ENCODE measurements around the gene ZFPL1. TPM values are rescaled to one million over a fixed set of nuclear protein-coding genes. Genes with fewer than 3 reads are reported as not detected.

The ZFPL1 gene
- 33.3 and 34.7 TPM in 2 replicates for total RNA-seq

DNA sequence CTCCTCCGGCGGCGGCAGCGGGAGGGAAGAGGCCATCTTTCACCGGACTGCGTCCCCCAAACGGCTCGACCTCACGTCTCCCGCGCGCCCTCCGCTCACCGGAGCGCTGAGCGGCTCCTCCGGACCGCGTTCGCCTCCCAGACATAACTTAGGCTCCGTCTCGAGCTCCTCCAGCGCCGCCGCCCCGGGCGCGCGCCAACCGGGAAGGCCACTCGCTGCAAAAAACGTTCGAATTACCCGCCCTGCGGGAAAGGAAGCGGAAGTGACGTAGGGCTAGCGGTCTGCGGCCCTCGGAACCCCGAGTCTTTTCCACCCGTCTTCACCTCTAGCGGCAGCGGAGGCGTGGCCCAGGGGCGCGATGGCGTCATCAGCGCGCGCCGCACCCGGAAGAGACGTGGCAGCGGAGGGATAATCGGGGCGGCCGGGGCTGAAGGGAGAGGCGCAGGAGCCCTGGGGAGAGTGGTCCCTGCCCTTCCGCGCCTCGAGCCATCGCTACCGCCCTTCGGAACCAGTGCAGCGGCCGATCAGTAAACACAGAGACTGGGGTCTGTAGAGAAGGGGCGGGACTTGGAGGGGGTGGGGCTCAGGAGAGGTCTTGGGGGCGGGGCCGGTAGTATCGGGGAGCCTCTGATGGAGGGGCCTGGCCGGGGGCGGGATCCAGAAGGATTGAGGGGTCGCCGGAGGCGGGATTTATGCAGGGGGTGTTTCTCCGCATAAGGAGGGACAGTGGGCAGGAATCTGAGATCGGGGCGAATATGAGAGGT, at the start of gene ZFPL1, which contains the start of gene CDCA5:
Gene ZFPL1, plus strand, starts transcription at position 389 of the 764 bp plus-strand sequence. CDS start 477 bp downstream, outside the sequence.
Gene CDCA5, minus strand, starts transcription at position 207 of the 764 bp plus-strand sequence. Its CDS starts 62 bp downstream, at position 145.
- Mint-ChIP-seq H3K36me3 (ENCODE audit: low read depth) (peaks cover 62% of the 10 kb centered on the region), H3K27ac (peak within 1 kb of the TSS; percentile 99), H3K4me1 (peaks cover 46% of the 10 kb centered on the region), H3K4me3 (peak within 1 kb of the TSS; percentile 99), H3K9me3 (no peaks in the 10 kb centered on the region), H3K27me3 (peaks cover 2% of the 10 kb centered on the region)
- DNase-seq = peak; percentile 100
- intact Hi-C loops (cut with micrococcal nuclease) = loop anchor here (1.0 kb wide), 6 partner anchors 12 to 70 kb away; partner anchors contain the start of genes ARL2, FAU, MRPL49 and SNX15

DNA sequence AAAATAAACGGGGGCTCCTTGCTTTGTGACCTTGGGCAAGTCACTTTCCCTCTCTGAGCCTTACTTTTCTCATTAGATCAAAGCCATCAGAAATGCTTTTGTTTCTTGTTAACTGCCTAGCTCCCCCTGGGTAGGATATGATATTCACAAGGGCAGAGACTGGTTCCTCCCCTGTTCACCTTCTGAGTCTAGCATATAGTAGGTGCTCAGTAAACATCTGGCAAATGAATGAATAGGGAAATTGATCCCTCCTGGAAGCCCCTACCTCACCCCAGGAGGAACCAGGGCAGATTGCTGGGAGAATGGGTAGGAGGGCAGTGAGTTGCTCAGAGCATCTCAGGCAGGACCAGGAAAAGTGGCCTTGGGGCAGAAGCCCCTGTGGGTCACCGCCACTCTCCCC, 49.6 kb upstream of the ZFPL1 start:
- intact Hi-C loops (cut with micrococcal nuclease) = no loop called here
- H3K27me3 Mint-ChIP-seq = no peaks in the 10 kb centered on the region

DNA sequence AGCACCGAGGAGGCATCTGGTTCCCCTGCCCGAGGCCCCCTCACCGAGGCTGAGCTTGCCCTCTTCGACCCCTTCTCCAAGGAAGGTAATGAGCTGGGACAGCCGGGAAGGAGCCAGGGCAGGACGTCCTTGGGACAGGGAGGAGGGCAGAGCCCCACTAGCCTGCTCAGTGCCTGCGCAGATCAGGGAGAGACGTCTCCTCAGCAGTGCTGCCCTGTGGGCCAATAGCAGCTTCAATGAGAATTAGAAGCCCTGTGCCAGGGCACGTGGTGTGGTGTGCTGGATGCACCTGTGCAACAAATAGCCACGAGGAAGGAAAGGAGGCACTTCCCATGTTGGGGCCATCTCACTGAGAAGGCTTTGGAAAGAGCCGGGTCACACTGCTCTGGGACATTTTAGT, 48.4 kb upstream of the ZFPL1 start:
- Mint-ChIP-seq H3K27ac (no peak overlapping the region), H3K36me3 (ENCODE audit: low read depth) (peaks cover 14% of the 10 kb centered on the region), H3K27me3 (no peaks in the 10 kb centered on the region), H3K9me3 (no peaks in the 10 kb centered on the region), H3K4me3 (no peak overlapping the region), H3K4me1 (peaks cover 4% of the 10 kb centered on the region)
- no peak for DNase-seq
- intact Hi-C loops (cut with micrococcal nuclease) = no loop called here

More for the DNA sequence above, 49.6 kb upstream of the ZFPL1 start:
- DNase-seq = no peak
- Mint-ChIP-seq H3K9me3 (no peaks in the 10 kb centered on the region), H3K36me3 (ENCODE audit: low read depth) (peaks cover 9% of the 10 kb centered on the region), H3K27ac (no peak overlapping the region), H3K4me3 (no peak overlapping the region), H3K4me1 (no peaks in the 10 kb centered on the region)

DNA sequence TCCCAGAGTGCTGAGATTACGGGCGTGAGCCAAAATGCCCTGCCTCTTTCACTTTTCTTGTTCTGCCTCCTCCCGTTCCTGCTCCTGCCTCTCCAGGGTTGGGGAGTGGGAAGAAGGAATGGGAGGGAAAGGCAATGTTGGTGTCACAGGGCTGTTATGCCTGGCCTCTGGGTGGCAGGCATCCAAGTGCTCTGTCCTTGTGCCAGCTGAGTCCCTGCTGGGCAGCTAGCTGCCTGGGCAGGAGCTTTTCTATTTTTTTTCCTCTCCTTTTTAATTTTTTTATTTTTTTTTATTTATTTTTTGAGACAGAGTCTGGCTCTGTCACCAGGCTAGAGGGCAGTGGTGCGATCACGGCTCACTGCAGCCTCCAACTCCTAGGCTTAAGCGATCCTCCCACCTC, 47.1 kb upstream of the ZFPL1 start:
- H3K4me3 Mint-ChIP-seq = no peak overlapping the region
- intact Hi-C loops (cut with micrococcal nuclease) = no loop called here
- H3K27ac Mint-ChIP-seq = no peak overlapping the region
- H3K9me3 Mint-ChIP-seq = no peaks in the 10 kb centered on the region
- H3K4me1 Mint-ChIP-seq = peaks cover 7% of the 10 kb centered on the region
- peaks cover 14% of the 10 kb centered on the region for H3K36me3 Mint-ChIP-seq (ENCODE audit: low read depth)
- no peaks in the 10 kb centered on the region for H3K27me3 Mint-ChIP-seq
- no peak for DNase-seq

DNA sequence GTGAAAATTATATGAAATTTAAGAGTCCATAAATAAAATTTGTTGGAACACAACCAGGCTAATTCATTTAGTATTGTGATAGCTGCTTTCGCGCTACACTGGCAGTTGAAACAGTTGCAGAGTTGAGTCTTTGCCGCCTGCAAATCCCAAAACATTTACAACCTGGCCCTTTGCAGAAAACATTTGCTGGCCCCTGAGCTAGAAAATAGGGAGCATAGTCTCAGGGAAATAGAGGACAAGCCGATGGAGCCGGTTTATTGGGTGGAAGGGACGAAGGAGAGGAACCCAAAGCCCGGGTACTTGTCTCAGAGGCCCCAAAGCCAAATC, 43.5 kb upstream of the ZFPL1 start:
- Mint-ChIP-seq H3K36me3 (ENCODE audit: low read depth) (peaks cover 17% of the 10 kb centered on the region), H3K4me3 (peak overlapping the region; percentile 93), H3K27me3 (no peaks in the 10 kb centered on the region), H3K4me1 (peaks cover 20% of the 10 kb centered on the region), H3K27ac (peak overlapping the region; percentile 95), H3K9me3 (no peaks in the 10 kb centered on the region)
- intact Hi-C loops (cut with micrococcal nuclease) = loop anchor here (1.0 to 2.0 kb wide), 4 partner anchors 13 to 124 kb away; partner anchors contain the start of genes ATG2A, CDCA5, SNX15 and ZFPL1
- DNase-seq = no peak

DNA sequence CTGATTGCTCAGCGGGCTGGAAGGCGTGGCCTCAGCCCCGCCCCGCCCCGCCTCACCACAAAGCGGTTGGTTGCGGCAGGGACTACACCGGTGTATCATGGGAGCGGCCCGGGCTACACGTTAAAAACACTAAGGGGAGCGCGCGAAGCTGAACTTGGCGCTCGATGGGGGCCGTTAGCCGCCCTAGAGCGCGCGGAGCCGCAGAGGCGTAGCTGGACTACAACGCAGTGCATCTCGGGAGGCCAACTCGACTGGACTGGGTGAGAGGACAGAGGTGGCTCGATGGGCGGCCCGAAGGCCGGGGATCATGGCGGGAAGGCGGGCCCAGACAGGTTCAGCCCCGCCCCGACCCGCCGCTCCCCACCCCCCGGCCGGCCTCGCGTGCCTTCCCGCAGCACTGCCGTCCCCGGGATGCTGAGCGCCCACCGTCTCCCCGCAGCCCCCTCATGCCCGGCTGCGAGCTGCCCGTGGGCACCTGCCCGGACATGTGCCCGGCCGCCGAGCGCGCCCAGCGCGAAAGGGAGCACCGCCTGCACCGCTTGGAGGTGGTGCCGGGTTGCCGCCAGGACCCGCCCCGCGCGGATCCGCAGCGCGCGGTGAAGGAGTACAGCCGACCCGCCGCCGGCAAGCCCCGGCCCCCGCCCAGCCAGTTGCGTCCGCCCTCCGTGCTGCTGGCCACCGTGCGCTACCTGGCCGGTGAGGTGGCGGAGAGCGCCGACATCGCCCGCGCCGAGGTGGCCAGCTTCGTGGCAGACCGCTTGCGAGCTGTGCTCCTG, 43.0 kb upstream of the ZFPL1 start, which contains the start of gene SAC3D1:
Gene SAC3D1, plus strand, starts transcription at position 364 of the 776 bp plus-strand sequence. Its CDS starts 83 bp downstream, at position 447.
- H3K27me3 Mint-ChIP-seq = no peaks in the 10 kb centered on the region
- H3K4me1 Mint-ChIP-seq = peaks cover 20% of the 10 kb centered on the region
- no peaks in the 10 kb centered on the region for H3K9me3 Mint-ChIP-seq
- peaks cover 17% of the 10 kb centered on the region for H3K36me3 Mint-ChIP-seq (ENCODE audit: low read depth)
- peak; percentile 98 for DNase-seq
- H3K27ac Mint-ChIP-seq = peak within 1 kb of the TSS; percentile 95
- intact Hi-C loops (cut with micrococcal nuclease) = loop anchor here (1.0 to 2.0 kb wide), 6 partner anchors 14 to 124 kb away; partner anchors contain the start of genes ATG2A, CDCA5, PPP2R5B and SNX15
- peak within 1 kb of the TSS; percentile 93 for H3K4me3 Mint-ChIP-seq

DNA sequence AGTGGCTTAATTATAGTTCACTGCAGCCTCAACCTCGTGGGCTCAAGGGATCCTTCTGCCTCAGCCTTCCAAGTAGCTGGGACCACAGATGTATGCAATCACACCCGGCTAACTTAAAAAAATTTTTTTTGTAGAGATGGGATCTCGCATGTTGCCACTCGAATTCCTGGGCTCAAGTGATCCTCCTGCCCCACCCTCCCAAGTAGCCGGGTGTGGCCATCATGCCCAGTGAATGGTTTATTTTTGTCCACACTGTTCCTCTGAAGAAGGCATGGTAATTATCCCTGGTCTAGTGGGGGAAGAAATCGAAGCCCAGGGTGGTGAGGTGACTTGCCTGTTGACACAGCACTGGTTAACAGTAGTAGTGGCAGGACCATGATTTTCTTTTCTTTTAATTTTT, 41.1 kb upstream of the ZFPL1 start:
- Mint-ChIP-seq H3K27ac (peak overlapping the region; percentile 29), H3K36me3 (ENCODE audit: low read depth) (peaks cover 15% of the 10 kb centered on the region), H3K4me1 (peaks cover 29% of the 10 kb centered on the region), H3K9me3 (no peaks in the 10 kb centered on the region), H3K4me3 (peak overlapping the region; percentile 90), H3K27me3 (no peaks in the 10 kb centered on the region)
- DNase-seq = no peak
- intact Hi-C loops (cut with micrococcal nuclease) = no loop called here

DNA sequence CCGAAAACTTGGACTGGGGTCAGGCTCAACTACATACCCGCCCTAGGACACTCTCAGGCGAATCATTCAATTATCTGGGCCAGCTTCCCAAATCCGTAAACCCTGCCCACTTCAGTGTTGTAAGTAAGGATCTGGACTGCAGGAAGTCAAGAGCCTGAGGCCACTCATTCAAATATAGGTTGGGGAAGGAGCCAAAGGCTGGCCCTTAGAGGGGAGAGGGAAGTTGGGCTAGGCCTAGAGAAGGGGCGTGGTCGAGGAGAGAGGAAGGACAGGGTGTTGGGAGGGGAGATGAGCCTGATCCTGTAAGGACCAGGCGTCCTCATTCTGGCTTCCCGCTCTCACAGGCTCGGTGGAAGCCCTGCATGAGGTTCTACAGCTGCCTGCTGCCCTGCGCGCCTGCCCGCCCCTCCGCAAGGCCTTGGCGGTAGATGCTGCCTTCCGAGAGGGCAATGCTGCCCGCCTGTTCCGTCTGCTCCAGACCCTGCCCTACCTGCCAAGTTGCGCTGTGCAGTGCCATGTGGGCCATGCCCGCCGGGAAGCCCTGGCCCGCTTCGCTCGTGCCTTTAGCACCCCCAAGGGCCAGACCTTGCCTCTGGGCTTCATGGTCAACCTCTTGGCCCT, 40.0 kb upstream of the ZFPL1 start:
- no peaks in the 10 kb centered on the region for H3K27me3 Mint-ChIP-seq
- no peak for DNase-seq
- no peak overlapping the region for H3K4me3 Mint-ChIP-seq
- no peaks in the 10 kb centered on the region for H3K9me3 Mint-ChIP-seq
- H3K36me3 Mint-ChIP-seq (ENCODE audit: low read depth) = peaks cover 15% of the 10 kb centered on the region
- H3K27ac Mint-ChIP-seq = no peak overlapping the region
- intact Hi-C loops (cut with micrococcal nuclease) = no loop called here
- H3K4me1 Mint-ChIP-seq = peaks cover 31% of the 10 kb centered on the region

DNA sequence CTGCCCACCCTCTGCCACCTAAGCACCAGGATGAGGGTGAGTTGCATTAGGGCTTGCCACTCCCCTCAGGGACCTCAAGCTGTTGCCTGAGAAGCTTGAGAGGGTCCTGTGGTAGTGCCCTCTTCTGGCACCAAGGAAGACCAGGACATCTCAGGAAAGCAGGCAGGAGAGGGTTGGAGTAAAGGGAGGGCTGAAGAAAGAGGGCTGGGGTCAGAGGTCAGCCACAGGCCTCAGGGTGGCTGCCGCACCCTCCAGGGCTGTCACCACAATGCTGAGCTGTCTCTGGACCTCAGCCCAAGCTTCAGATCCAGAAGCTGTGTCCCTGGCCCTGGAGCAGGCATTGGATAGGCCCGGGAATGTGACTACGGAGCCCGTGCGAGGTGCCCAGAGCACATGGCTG, 39.0 kb upstream of the ZFPL1 start:
- Mint-ChIP-seq H3K4me3 (no peak overlapping the region), H3K9me3 (no peaks in the 10 kb centered on the region), H3K36me3 (ENCODE audit: low read depth) (peaks cover 9% of the 10 kb centered on the region), H3K27me3 (no peaks in the 10 kb centered on the region), H3K4me1 (peaks cover 28% of the 10 kb centered on the region), H3K27ac (no peak overlapping the region)
- no peak for DNase-seq
- intact Hi-C loops (cut with micrococcal nuclease) = no loop called here

DNA sequence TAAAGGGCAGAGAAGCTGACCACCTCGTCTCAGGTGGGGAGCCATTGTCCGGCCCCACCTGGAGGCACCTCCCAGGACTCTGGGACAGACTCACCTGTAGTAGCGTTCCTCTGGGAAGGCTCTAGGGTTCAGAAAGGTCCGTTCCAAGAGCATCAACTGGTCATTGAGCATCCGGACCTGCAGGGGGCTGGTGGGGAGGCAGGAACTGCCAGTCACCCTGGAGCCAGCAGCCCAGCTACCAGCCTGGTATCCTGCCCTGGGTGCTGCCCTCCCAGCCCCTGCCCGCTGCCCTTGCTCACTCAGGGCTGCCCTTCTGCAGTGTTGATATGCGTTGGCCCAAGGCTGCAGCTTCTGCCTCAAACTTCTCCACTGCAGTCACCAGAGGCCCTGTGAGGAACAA, 38.3 kb upstream of the ZFPL1 start:
- H3K27ac Mint-ChIP-seq = no peak overlapping the region
- DNase-seq = no peak
- intact Hi-C loops (cut with micrococcal nuclease) = no loop called here
- no peaks in the 10 kb centered on the region for H3K27me3 Mint-ChIP-seq
- no peaks in the 10 kb centered on the region for H3K9me3 Mint-ChIP-seq
- peaks cover 9% of the 10 kb centered on the region for H3K36me3 Mint-ChIP-seq (ENCODE audit: low read depth)
- H3K4me3 Mint-ChIP-seq = no peak overlapping the region
- H3K4me1 Mint-ChIP-seq = peaks cover 26% of the 10 kb centered on the region

DNA sequence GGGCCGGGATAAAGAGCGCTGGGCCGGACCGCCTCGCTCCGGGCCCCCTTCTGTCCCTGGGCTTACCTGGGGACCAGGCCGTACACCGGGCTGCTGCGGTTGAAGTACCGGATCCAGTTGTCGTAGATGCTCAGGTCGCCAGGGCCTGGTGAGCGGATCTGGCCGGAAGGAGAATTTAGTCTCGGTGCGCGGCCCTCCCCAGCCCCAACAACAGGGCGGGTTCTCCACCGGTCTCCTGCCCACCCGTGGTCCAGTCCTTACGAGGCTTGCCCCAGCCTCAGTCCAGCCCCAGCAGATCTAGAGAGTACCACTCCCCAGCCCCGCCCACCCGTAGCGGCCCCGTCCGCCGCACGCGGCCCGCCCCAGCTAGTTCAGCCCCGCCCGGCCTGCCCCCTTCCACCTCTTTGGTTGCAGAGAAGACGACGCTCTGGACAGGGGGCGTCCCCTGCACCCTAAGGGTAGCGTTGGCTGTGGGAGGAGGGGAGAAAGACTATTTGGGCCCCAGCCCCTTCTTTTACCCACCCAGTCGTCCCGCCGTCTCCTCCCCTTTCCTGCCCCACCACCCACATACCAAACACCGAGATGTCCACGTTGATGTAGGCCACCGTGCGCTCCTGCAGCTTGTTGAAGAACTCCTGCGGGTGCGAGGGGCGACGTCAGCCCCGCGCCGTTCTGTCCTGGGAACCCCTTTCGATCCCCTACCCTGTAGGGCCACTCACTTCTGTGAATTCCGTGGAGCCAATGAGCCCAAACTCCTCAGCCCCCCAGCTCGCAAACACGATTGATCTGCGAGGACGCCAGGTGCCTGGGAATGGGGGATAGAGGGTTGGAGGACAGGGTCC, 36.2 kb upstream of the ZFPL1 start:
- peak overlapping the region; percentile 82 for H3K4me3 Mint-ChIP-seq
- no peaks in the 10 kb centered on the region for H3K9me3 Mint-ChIP-seq
- peaks cover 17% of the 10 kb centered on the region for H3K4me1 Mint-ChIP-seq
- intact Hi-C loops (cut with micrococcal nuclease) = no loop called here
- no peaks in the 10 kb centered on the region for H3K27me3 Mint-ChIP-seq
- H3K27ac Mint-ChIP-seq = peak overlapping the region; percentile 79
- H3K36me3 Mint-ChIP-seq (ENCODE audit: low read depth) = peaks cover 9% of the 10 kb centered on the region
- DNase-seq = peak; percentile 75

DNA sequence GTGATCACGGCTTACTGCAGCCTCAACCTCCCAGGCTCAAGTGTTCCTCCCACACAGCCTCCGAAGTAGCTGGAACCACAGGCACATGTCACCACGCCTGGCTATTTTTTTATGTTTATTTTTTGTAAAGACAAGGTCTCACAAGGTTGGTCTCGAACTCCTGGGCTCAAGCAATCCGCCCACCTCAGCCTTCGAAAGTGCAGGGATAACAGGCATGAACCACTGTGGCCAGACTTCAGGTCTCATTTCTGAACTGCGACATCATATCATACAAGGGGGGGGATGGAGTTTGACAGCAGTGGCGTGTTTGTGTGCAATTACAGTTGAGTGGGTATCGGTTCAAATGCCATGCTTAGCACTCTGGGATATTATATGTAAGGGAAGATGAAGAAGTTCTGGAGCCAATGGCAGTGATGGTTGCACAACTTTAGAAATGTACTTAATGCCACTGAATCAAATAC, 32.6 kb upstream of the ZFPL1 start:
- H3K4me3 Mint-ChIP-seq = no peak overlapping the region
- H3K9me3 Mint-ChIP-seq = no peaks in the 10 kb centered on the region
- peaks cover 3% of the 10 kb centered on the region for H3K36me3 Mint-ChIP-seq (ENCODE audit: low read depth)
- H3K27ac Mint-ChIP-seq = no peak overlapping the region
- DNase-seq = no peak
- intact Hi-C loops (cut with micrococcal nuclease) = no loop called here
- H3K27me3 Mint-ChIP-seq = peaks cover 7% of the 10 kb centered on the region
- peaks cover 20% of the 10 kb centered on the region for H3K4me1 Mint-ChIP-seq
